B cell (primary cell): Measurements from ENCODE around the gene HMOX2. TPM values are rescaled to one million over a fixed set of nuclear protein-coding genes. Genes with fewer than 3 reads are reported as not detected.

Experiments
- ATAC-seq: fragments of 200-7000 bp; cut with Tn5 transposase; one replicate; pipeline ENCODE4 v1.10.0; 2021; ENCODE audit warnings: low read depth, mild to moderate bottlenecking, moderate number of reproducible peaks, moderate library complexity
- CTCF ChIA-PET: fragments of 350-600 bp; sonication (Branson Sonifier 250); formaldehyde crosslinking; loops from one replicate; lab custom pipeline; 2021; ENCODE audit warnings: antibody characterized with exemption, inconsistent platforms; lab: Charles Lee
- POLR2A ChIA-PET: fragments of 350-600 bp; sonication (Branson Sonifier 250); formaldehyde crosslinking; loops from one replicate; lab custom pipeline; 2021; ENCODE audit warnings: antibody characterized with exemption; lab: Charles Lee
- DNase-seq: peaks from one replicate; pipeline ENCODE4 v3.0.0; 2013
- H2AFZ ChIP-seq: 2 replicates; pipeline ENCODE4 v1.6.1; 2012; ENCODE audit warnings: mild to moderate bottlenecking, low read depth, low read length; ENCODE audit not compliant: insufficient read depth, poor library complexity, severe bottlenecking
- H3K27ac ChIP-seq, 2 donors: 1 replicate in 1 of 2; 2 replicates in 1 of 2; pipeline ENCODE4 v1.5.1; 2012 to 2013; ENCODE audit warnings: low read length in 2 of 2, mild to moderate bottlenecking in 2 of 2, moderate library complexity in 1 of 2
- H3K27me3 ChIP-seq, 4 experiments: fragments of 200-600 bp in 1 of 4; sonication (generic) in 1 of 4; replicated peaks in 1 of 4; 1 replicate in 2 of 4; 2 replicates in 2 of 4; pipeline versions ENCODE4 v1.6.1 to v1.7.0; 2013 to 2016; ENCODE audit warnings: low read length in 3 of 4, mild to moderate bottlenecking in 2 of 4, mixed read lengths in 1 of 4, moderate library complexity in 1 of 4; ENCODE audit not compliant: insufficient read depth in 4 of 4, control insufficient read depth in 3 of 4; ENCODE audit errors: control extremely low read depth in 1 of 4
- H3K36me3 ChIP-seq, 2 experiments: replicated peaks in 1 of 2; 1 replicate in 1 of 2; 2 replicates in 1 of 2; pipeline versions ENCODE4 v1.6.1 to v1.7.1; 2013; ENCODE audit warnings: low read length in 1 of 2; ENCODE audit not compliant: insufficient read depth in 2 of 2, control insufficient read depth in 1 of 2; ENCODE audit errors: control extremely low read depth in 1 of 2, extremely low read depth in 1 of 2
- H3K4me1 ChIP-seq, 2 donors: fragments of 200-600 bp in 1 of 2; sonication (generic) in 1 of 2; 1 replicate in 1 of 2; 2 replicates in 1 of 2; pipeline versions ENCODE4 v1.5.1 to v1.6.1; 2013 to 2017; ENCODE audit warnings: low read length in 2 of 2; ENCODE audit not compliant: control insufficient read depth in 2 of 2, insufficient read depth in 2 of 2
- H3K4me2 ChIP-seq: replicated peaks from 2 replicates; pipeline ENCODE3; 2012; ENCODE audit warnings: mild to moderate bottlenecking, low read depth, low read length; ENCODE audit not compliant: poor library complexity, severe bottlenecking
- H3K4me3 ChIP-seq, 5 experiments: fragments of 200-600 bp in 1 of 5; sonication (generic) in 1 of 5; 1 replicate in 3 of 5; 2 replicates in 2 of 5; pipeline versions ENCODE4 v1.5.1 to v1.7.0; 2011 to 2016; ENCODE audit warnings: low read length in 4 of 5, mild to moderate bottlenecking in 4 of 5, low read depth in 2 of 5, control low read depth in 1 of 5, moderate library complexity in 1 of 5; ENCODE audit not compliant: insufficient read depth in 1 of 5; ENCODE audit errors: control extremely low read depth in 1 of 5, extremely low read depth in 1 of 5
- H3K79me2 ChIP-seq: fragments of 200-600 bp; sonication (generic); one replicate; pipeline ENCODE4 v1.6.0; 2016; ENCODE audit warnings: low read length; ENCODE audit not compliant: control insufficient read depth, insufficient read depth
- H3K9ac ChIP-seq: fragments of 200-600 bp; sonication (generic); 2 replicates; pipeline ENCODE4 v1.6.1; 2017; ENCODE audit warnings: mild to moderate bottlenecking, low read length, moderate library complexity
- H3K9me3 ChIP-seq, 3 donors: one replicate each; pipeline versions ENCODE4 v1.6.1 to v1.7.1; 2013; ENCODE audit warnings: low read length in 2 of 3; ENCODE audit not compliant: control insufficient read depth in 2 of 3, insufficient read depth in 1 of 3; ENCODE audit errors: control extremely low read depth in 1 of 3
- H4K20me1 ChIP-seq: 2 replicates; pipeline ENCODE4 v1.6.0; 2012; ENCODE audit warnings: mild to moderate bottlenecking, low read length; ENCODE audit not compliant: insufficient read depth, control insufficient read depth, poor library complexity, severe bottlenecking
- H3K27ac Mint-ChIP-seq: one replicate; pipeline ENCODE4 v1.8.0; 2021; ENCODE audit warnings: mixed read lengths
- H3K27me3 Mint-ChIP-seq: one replicate; pipeline ENCODE4 v1.8.0; 2021; ENCODE audit warnings: mixed read lengths
- H3K4me1 Mint-ChIP-seq: one replicate; pipeline ENCODE4 v1.8.0; 2021; ENCODE audit warnings: mixed read lengths
- H3K4me3 Mint-ChIP-seq: one replicate; pipeline ENCODE4 v1.8.0; 2021; ENCODE audit warnings: mixed read lengths
- H3K9me3 Mint-ChIP-seq: one replicate; pipeline ENCODE4 v1.8.0; 2022; ENCODE audit warnings: mixed read lengths; ENCODE audit not compliant: insufficient read depth
- EZH2 ChIP-seq: IDR thresholded peaks from 2 replicates; pipeline ENCODE4 v1.6.1; 2012; ENCODE audit warnings: borderline replicate concordance, low read depth, mild to moderate bottlenecking, moderate library complexity, low read length; ENCODE audit not compliant: insufficient read depth, poor library complexity, severe bottlenecking
- WGBS: methylation state at CpG from one replicate; pipeline ENCODE4 v1.1.5; 2013; ENCODE audit warnings: missing lambda C conversion rate; ENCODE audit not compliant: insufficient coverage; 5-methylcytosine and 5-hydroxymethylcytosine counted together
- intact Hi-C: fragments of 100-400 bp; cut with micrococcal nuclease; formaldehyde crosslinking; loops from one replicate; pipeline ENCODE4 v1.10.0; 2022
- polyA plus RNA-seq: library from polyadenylated mRNA; depleted of rRNA; stranded (reverse); fragments of >200 nt; gene quantifications from 2 replicates; pipeline ENCODE4 v1.2.3, GENCODE V29; 2012
- total RNA-seq, 2 donors: library from RNA; stranded (reverse); fragments of 120-200 nt in 1 of 2; gene quantifications; 1 replicate in 1 of 2; 2 replicates in 1 of 2; pipeline versions ENCODE4 v1.2.3 to v1.2.4, GENCODE V29; 2013 to 2022
- TF ChIP-seq, protein P1 (sequence below): fragments of 200-600 bp; IDR thresholded peaks from one replicate; pipeline ENCODE4 v1.8.0; 2022; ENCODE audit warnings: antibody characterized with exemption, mild to moderate bottlenecking

HMOX2 gene
- total and polyA plus RNA-seq, 2 donors (not counting 1 experiment from before 2014, with no cell fraction given), result 36.5 to 39.0 TPM

DNA sequence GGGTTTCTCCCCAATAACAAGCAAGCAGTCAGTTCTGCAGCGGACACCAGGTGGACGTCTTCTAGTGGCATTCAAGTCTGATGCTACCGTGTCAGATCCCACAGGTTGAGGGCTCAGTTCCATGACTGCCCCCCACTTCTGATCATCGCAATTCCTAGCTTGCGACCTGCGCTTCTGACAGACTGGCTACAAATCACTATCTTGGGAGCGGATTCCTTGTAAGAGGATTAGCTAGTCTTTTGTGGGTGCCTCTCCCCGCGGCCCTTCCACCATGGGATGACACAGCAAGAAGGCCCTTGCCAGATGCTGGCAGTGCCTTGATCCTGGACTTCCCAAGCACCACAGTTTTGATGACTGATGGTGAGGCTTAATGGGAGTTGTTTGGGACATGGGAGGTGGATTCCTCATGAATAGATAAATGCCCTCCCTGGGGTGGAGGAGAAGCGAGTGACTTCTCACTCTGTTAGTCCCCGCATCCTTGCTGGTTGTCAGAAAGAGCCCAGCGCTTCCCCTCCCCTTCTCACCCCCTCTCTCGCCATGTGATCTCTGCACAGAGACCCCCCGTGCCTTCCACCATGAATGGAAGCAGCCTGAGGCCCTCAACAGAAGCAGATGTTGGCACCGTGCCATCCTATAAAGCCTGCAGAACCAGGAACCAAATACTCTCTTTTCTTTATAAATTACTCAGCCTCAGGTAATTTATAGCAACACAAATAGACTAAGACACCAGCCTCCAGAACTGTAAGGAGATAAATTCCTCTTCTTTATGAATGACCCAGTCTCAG lies 43.3 kb downstream of the HMOX2 start:
- ChIA-PET CTCF (no interaction called here), POLR2A (interaction anchor here (0.7 kb wide), 1 partner anchor 23 kb away, joined by 5 read pairs; no protein-coding TSS in a partner anchor)
- TF ChIP-seq EZH2, result no peak
- H2AFZ ChIP-seq, result no peak overlapping the region
- H3K36me3 ChIP-seq, result peaks cover 0 to 2% of the 10 kb centered on the region in 2 experiments
- no peak overlapping the region for H3K4me3 ChIP-seq
- WGBS, result 83% methylated on average over 13 of the region's 15 CpGs
- ATAC-seq (no peak), DNase-seq (no peak)
- no peaks in the 10 kb centered on the region for H4K20me1 ChIP-seq
- no peak overlapping the region for H3K27ac Mint-ChIP-seq
- no peaks in the 10 kb centered on the region for H3K9me3 Mint-ChIP-seq
- H3K4me2 ChIP-seq, result no peak overlapping the region
- intact Hi-C loops, result no loop called here
- no peaks in the 10 kb centered on the region for H3K27me3 Mint-ChIP-seq
- H3K4me1 ChIP-seq, result peaks cover 16 to 24% of the 10 kb centered on the region in 2 donors
- H3K9ac ChIP-seq, result no peak overlapping the region
- no peaks in the 10 kb centered on the region for H3K9me3 ChIP-seq
- no peaks in the 10 kb centered on the region for H3K27me3 ChIP-seq
- H3K4me3 Mint-ChIP-seq, result no peak overlapping the region
- H3K79me2 ChIP-seq, result peaks cover 59% of the 10 kb centered on the region
- H3K4me1 Mint-ChIP-seq, result peaks cover 20% of the 10 kb centered on the region
- H3K27ac ChIP-seq, result no peak overlapping the region

DNA sequence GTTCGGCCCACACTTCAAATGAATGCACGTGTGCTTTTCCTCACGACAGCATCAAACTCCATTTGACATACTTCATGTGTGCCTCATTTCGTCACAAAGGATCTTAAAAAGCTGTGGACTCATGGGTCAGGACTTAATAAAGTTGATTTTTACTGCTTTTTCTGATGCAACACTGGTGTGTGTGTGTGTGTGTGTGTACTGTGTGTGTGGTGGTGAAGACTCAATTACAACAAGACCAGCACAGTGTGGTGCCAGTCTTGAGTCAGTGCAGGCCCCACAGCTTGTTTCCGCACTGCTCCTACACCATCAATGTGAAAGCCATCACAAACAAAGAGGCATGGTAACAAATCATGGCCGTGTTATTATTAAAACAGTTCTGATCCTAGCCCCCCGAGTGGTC lies 44.7 kb downstream of the HMOX2 start:
- Mint-ChIP-seq H3K4me3 (no peak overlapping the region), H3K4me1 (peaks cover 6% of the 10 kb centered on the region), H3K9me3 (no peaks in the 10 kb centered on the region), H3K27me3 (no peaks in the 10 kb centered on the region), H3K27ac (no peak overlapping the region)
- DNase-seq (no peak), ATAC-seq (no peak)
- no peak overlapping the region for H3K4me3 ChIP-seq
- no peak for TF ChIP-seq EZH2
- TF ChIP-seq, protein P1, sequence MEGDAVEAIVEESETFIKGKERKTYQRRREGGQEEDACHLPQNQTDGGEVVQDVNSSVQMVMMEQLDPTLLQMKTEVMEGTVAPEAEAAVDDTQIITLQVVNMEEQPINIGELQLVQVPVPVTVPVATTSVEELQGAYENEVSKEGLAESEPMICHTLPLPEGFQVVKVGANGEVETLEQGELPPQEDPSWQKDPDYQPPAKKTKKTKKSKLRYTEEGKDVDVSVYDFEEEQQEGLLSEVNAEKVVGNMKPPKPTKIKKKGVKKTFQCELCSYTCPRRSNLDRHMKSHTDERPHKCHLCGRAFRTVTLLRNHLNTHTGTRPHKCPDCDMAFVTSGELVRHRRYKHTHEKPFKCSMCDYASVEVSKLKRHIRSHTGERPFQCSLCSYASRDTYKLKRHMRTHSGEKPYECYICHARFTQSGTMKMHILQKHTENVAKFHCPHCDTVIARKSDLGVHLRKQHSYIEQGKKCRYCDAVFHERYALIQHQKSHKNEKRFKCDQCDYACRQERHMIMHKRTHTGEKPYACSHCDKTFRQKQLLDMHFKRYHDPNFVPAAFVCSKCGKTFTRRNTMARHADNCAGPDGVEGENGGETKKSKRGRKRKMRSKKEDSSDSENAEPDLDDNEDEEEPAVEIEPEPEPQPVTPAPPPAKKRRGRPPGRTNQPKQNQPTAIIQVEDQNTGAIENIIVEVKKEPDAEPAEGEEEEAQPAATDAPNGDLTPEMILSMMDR, result no peak
- no peak overlapping the region for H3K4me2 ChIP-seq
- H3K27me3 ChIP-seq, result no peaks in the 10 kb centered on the region
- no peaks in the 10 kb centered on the region for H3K36me3 ChIP-seq
- H2AFZ ChIP-seq, result no peak overlapping the region
- H3K4me1 ChIP-seq, result peaks cover 2 to 10% of the 10 kb centered on the region in 2 donors
- peaks cover 70% of the 10 kb centered on the region for H3K79me2 ChIP-seq
- CTCF ChIA-PET, result interaction anchor here (1.0 kb wide), 1 partner anchor 15 kb away, joined by 3 read pairs; no protein-coding TSS in a partner anchor
- no peaks in the 10 kb centered on the region for H4K20me1 ChIP-seq
- 100% methylated on average over 6 of the region's 7 CpGs for WGBS
- intact Hi-C loops, result no loop called here
- no peak overlapping the region for H3K9ac ChIP-seq
- POLR2A ChIA-PET, result no interaction called here
- no peak overlapping the region for H3K27ac ChIP-seq
- no peaks in the 10 kb centered on the region for H3K9me3 ChIP-seq
